ENCODE measurements around the gene ATP5F1B.

ATP5F1B gene

DNA sequence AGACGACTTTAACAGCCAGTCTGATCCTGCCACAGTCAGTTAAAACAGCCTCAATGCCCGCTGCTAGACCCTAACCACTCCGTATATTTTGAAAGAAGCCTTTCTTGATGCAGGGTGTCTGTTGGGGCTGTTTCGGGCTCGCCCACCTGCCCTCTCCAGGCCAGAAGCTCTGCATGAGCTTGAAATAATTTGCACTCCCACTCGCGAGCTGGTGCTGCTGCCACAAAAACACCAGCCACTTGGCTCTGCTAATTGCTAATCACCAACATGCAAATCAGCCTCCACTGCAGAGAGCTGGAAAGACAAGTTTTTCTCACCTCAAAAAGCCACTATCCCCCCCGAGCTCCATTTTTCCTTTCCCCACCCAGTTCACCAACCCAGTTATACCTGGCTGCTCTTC is 31.2 kb downstream of the ATP5F1B start:
- TF ChIP-seq TEAD4 (IDR thresholded peaks at IDR 0.05), result no peak
- no peak for TF ChIP-seq MAX (IDR thresholded peaks at IDR 0.05)
- no peak for TF ChIP-seq TAF1 (IDR thresholded peaks at IDR 0.05; ENCODE audit: low read depth)
- TF ChIP-seq TCF12 (IDR thresholded peaks at IDR 0.05; ENCODE audit: low read depth), result no peak
- TF ChIP-seq, protein P1, sequence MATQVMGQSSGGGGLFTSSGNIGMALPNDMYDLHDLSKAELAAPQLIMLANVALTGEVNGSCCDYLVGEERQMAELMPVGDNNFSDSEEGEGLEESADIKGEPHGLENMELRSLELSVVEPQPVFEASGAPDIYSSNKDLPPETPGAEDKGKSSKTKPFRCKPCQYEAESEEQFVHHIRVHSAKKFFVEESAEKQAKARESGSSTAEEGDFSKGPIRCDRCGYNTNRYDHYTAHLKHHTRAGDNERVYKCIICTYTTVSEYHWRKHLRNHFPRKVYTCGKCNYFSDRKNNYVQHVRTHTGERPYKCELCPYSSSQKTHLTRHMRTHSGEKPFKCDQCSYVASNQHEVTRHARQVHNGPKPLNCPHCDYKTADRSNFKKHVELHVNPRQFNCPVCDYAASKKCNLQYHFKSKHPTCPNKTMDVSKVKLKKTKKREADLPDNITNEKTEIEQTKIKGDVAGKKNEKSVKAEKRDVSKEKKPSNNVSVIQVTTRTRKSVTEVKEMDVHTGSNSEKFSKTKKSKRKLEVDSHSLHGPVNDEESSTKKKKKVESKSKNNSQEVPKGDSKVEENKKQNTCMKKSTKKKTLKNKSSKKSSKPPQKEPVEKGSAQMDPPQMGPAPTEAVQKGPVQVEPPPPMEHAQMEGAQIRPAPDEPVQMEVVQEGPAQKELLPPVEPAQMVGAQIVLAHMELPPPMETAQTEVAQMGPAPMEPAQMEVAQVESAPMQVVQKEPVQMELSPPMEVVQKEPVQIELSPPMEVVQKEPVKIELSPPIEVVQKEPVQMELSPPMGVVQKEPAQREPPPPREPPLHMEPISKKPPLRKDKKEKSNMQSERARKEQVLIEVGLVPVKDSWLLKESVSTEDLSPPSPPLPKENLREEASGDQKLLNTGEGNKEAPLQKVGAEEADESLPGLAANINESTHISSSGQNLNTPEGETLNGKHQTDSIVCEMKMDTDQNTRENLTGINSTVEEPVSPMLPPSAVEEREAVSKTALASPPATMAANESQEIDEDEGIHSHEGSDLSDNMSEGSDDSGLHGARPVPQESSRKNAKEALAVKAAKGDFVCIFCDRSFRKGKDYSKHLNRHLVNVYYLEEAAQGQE (IDR thresholded peaks at IDR 0.05; ENCODE audit: low read depth), result no peak
- TF ChIP-seq CREB1 (IDR thresholded peaks at IDR 0.05; ENCODE audit: low read depth), result no peak
- no peak for TF ChIP-seq USF1 (IDR thresholded peaks at IDR 0.05)

DNA sequence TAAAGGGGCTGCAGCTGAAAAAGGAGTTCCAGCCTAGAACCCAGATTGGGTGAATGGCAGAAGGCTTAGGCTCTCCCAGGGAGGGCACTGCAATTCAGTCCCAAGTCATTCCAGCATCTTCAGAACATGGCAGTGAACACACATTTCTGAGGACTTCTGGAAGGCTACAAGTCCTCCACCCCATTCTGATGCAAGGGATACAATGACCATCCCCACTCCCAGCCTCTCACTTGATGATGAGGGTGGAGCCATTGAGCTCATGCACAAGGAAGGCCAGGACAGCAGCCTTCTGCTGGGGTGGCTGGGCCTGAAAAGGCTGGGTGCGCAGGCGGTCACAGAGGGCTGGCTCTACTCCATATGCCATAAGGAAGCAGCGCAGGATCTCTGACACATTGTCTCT is 41.4 kb downstream of the ATP5F1B start:
- TF ChIP-seq, protein P1 (IDR thresholded peaks at IDR 0.05; ENCODE audit: low read depth), result no peak
- TF ChIP-seq EGR1 (IDR thresholded peaks at IDR 0.05), result no peak
- TF ChIP-seq TCF12 (IDR thresholded peaks at IDR 0.05; ENCODE audit: low read depth), result no peak
- no peak for TF ChIP-seq NFIC (IDR thresholded peaks at IDR 0.05)
- no peak for TF ChIP-seq CREB1 (IDR thresholded peaks at IDR 0.05; ENCODE audit: low read depth)
- no peak for TF ChIP-seq EP300 (IDR thresholded peaks at IDR 0.05; ENCODE audit: borderline replicate concordance)
- no peak for TF ChIP-seq TEAD4 (IDR thresholded peaks at IDR 0.05)
- no peak for TF ChIP-seq USF1 (IDR thresholded peaks at IDR 0.05)

DNA sequence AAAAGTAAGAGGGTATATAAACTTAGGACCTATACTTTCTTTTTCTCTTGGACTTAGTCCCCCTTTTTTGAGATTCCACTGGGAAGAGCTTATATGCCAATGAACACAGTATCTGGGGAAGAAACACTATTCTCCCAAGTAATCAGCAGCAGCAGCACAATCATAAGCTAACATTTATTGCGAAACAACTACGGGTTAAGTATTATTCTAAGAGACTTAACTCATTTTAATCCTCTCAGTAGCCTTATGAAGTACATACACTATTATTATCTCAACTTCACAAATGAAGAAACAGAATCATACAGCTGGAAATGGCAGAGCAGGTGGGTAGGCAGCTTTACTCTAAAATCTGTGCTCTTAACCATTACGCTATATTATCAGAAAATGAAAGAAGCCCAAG is 43.5 kb downstream of the ATP5F1B start:
- TF ChIP-seq CEBPB (IDR thresholded peaks at IDR 0.05) (peak; percentile 71), ZBTB7A (IDR thresholded peaks at IDR 0.05; ENCODE audit: low read depth) (no peak)

- TF ChIP-seq CEBPB (IDR thresholded peaks at IDR 0.05), result no peak
- TF ChIP-seq ZBTB7A (IDR thresholded peaks at IDR 0.05; ENCODE audit: low read depth), result no peak
- TF ChIP-seq CREB1 (IDR thresholded peaks at IDR 0.05; ENCODE audit: low read depth), result no peak
- TF ChIP-seq MAX (IDR thresholded peaks at IDR 0.05), result no peak
- TF ChIP-seq EP300 (IDR thresholded peaks at IDR 0.05; ENCODE audit: borderline replicate concordance), result no peak
- peak; percentile 20; the same call in 1 of the 2 replicates for TF ChIP-seq RAD21 (IDR thresholded peaks at IDR 0.05; ENCODE audit: low read depth)
These were observed 44.3 kb downstream of the ATP5F1B start for GRCh38 chr12:56601503-56601902.

DNA sequence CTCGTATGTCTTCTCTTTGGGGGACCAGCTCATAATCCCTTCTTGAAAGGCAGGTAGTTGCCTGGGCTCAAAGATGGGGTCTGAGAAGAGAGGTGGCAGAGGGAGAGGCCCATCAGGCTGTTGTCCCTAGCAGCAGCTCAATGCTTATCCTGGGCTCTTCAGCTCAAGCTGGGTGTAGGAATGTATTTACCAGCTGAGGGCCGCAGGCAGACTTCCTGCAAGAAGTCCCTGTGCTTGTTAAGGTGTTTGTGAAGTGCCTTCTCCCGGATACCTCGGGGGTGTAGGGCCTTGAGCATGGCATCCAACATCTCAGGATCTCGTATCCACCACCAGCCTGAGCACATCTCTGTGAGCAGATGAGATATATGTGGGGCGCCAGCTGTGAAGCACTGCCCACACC is 45.0 kb downstream of the ATP5F1B start:
- no peak for TF ChIP-seq RAD21 (IDR thresholded peaks at IDR 0.05; ENCODE audit: low read depth)

GRCh38 chr12:56599797-56600196 is 46.0 kb downstream of the ATP5F1B start:
- no peak for TF ChIP-seq TEAD4 (IDR thresholded peaks at IDR 0.05)
- TF ChIP-seq YY1 (IDR thresholded peaks at IDR 0.05; ENCODE audit: low read depth), result no peak

DNA sequence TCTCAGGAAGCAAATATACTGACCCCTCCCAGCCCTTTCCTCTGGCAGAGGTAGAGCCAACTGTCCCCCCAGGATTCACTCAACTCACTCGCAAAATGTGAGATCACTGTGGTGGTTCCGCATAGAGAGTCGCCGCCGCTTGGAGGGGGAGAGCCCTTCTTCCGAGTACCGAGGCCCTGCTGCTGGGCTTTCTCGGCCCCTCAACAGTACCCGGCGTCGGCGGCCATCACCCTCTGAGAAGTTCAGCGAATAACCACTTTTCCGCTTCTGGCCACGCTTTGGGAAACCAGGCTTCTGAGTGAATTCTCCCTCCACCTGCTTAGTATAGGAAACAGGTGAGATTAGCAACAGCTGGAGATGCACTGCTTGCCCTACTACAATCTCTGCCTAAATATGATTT is 46.7 kb downstream of the ATP5F1B start:
- TF ChIP-seq, protein P1 (IDR thresholded peaks at IDR 0.05; ENCODE audit: low read depth), result no peak
- TF ChIP-seq TAF1 (IDR thresholded peaks at IDR 0.05; ENCODE audit: low read depth) (no peak), EGR1 (IDR thresholded peaks at IDR 0.05) (no peak), TCF12 (IDR thresholded peaks at IDR 0.05; ENCODE audit: low read depth) (no peak), MAX (IDR thresholded peaks at IDR 0.05) (no peak), CEBPB (IDR thresholded peaks at IDR 0.05) (no peak), FOXM1 (IDR thresholded peaks at IDR 0.05; ENCODE audit: borderline replicate concordance, low read depth) (no peak), TEAD4 (IDR thresholded peaks at IDR 0.05) (no peak), YY1 (IDR thresholded peaks at IDR 0.05; ENCODE audit: low read depth) (no peak), RAD21 (IDR thresholded peaks at IDR 0.05; ENCODE audit: low read depth) (no peak), EP300 (IDR thresholded peaks at IDR 0.05; ENCODE audit: borderline replicate concordance) (no peak), CREB1 (IDR thresholded peaks at IDR 0.05; ENCODE audit: low read depth) (no peak), USF1 (IDR thresholded peaks at IDR 0.05) (no peak)
